Subcutaneous adipose tissue (tissue), 4 donors: ENCODE results near the gene IL1R1. TPM values are rescaled to one million over a fixed set of nuclear protein-coding genes. Genes with fewer than 3 reads are reported as not detected.

ENCODE experiments used
- CTCF ChIP-seq: fragments of 450-650 bp; IDR thresholded peaks from one replicate; pipeline ENCODE4 v1.5.1; 2016; ENCODE audit warnings: low read depth, mild to moderate bottlenecking, control low read depth, antibody characterized with exemption, moderate library complexity
- total RNA-seq, 4 donors: library from RNA; depleted of rRNA; stranded (reverse); fragments of >200 nt; gene quantifications; one replicate each; pipeline ENCODE4 v1.1.0, GENCODE V29; 2016

Gene IL1R1
- total RNA-seq, 4 donors from 2014 or later, result 159 to 381 (median 193) TPM

GRCh38 chr2:102122909-102123308, 19.6 kb upstream of the IL1R1 start:
- no peak for TF ChIP-seq CTCF

DNA sequence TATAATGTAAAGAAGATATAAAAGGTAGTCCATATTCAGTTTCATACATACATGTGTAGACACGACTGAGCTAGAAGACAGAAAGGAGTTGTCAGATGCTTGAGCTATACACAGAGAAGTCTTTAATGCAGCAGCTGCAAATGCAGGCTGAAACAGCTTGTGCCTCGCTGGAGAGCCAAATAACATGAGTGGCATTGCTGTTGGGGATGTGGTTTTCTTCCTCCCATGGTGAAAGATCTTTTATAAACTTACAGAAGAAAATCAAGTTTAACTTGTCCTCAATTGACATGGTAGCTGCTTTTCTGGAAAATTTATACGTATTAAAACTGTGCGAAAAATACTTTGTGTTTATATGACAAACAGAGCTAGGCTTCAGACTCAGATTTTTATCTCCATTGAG, 16.4 kb upstream of the IL1R1 start:
- no peak for TF ChIP-seq CTCF

DNA sequence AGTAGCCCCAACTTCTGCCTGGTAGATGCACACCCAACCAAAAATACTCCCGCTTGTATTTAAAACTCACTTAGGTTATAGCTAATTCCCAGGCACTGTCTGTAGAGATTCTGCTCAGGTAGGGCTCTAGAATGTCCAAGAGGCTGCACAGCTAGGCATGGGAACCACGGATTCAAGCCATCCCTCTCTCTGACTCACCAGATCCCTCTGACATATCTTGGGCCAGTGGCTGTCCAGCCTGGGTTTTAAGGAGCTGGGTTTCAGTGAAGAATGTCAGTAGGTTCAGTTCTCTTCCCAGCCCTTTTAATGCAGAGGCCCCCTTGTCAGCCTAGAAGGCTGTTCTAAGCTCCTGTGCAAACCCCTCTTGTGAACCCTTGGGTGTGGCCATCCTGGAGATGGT, 15.9 kb upstream of the IL1R1 start:
- no peak for TF ChIP-seq CTCF

DNA sequence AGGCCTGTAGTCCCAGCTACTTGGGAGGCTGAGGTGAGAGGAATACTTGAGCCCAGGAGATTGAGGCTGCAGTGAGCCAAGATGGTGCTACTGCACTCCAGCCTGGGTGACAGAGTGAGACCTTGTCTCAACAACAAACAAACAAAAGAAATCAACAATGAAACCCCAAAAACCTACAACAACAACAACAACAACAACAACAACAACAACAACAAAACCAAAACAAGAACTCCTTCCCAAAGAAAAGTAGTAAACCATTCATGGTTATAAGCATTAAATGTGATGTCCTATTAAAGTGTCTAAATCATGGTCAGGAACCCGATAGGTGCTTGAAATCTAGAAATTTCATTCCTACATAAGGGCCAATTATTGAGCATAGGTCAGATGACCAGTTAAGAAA, 13.5 kb upstream of the IL1R1 start:
- TF ChIP-seq CTCF, result no peak

DNA sequence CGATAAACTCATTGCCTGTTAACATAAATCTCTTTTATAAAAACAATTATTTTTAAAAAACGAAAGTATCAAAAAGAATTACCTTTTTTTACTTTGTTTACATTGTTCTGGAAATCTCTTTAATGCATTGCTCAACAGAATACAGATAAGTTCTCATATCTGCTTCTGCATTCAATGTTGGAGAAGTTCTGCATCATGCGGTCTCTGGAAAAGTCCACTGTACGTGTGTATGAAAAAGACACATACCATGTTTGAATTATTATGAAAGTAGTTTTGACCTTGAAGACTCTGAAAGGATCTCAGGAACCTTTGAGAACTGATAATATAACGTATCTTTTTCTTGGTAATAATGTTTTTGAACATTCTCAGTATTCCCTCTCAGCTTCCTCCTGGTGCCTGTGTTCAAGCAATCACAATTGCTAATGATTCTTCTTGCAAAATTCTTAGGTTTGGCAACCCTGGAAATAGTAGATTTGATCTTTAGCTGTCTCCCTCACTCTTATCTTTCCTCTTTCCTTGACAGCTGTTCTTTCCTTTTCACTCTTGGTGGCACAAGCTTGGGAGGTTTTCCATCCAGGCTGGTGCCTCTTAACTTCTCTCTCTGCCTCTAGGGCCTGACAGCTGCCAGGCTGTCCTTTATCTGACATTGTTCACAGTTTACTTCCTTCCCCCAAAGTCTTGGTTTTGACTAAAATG, 12.4 kb upstream of the IL1R1 start:
- no peak for TF ChIP-seq CTCF

DNA sequence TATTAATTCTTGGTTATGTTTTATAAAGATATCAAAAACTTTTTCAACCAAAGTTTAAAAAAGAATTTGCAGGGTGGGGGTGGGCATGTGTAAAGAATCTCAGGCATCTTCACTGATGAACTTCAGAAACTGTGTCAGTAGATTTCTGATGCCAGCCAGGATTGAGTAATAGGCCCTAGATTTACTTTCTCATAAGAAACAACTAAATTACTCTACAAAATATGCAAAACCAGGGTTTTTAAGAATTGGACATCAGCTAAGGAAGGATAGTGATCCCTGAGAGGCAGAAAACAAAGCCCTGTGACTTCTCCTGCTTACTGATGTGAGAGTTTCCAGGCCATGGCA, 11.9 kb upstream of the IL1R1 start:
- no peak for TF ChIP-seq CTCF

GRCh38 chr2:102131564-102131963, 11.0 kb upstream of the IL1R1 start:
- no peak for TF ChIP-seq CTCF
